Cardiac fibroblast (primary cell): ENCODE results near the gene LST1.

ENCODE experiments used
- DNase-seq, 2 donors: peaks; one replicate each; pipeline versions ENCODE4 v3.0.0 to v3.0.0-alpha.2; 2010; ENCODE audit warnings: low read depth in 2 of 2
- H3K4me3 ChIP-seq, 2 donors: replicated peaks in 1 of 2; 1 replicate in 1 of 2; 2 replicates in 1 of 2; pipeline ENCODE4 v1.5.1; 2011; ENCODE audit warnings: low read depth in 2 of 2, low read length in 2 of 2, mild to moderate bottlenecking in 2 of 2, moderate library complexity in 1 of 2
- CTCF ChIP-seq: IDR thresholded peaks from one replicate; pipeline ENCODE4 v1.5.1; 2011; ENCODE audit warnings: low read depth, mild to moderate bottlenecking, low read length, inconsistent platforms

LST1 gene

GRCh38 chr6:31544676-31545075 lies 41.4 kb upstream of the LST1 start:
- no peak for DNase-seq
- no peak for TF ChIP-seq CTCF
- no peak overlapping the region for H3K4me3 ChIP-seq

GRCh38 chr6:31545291-31545690 lies 40.8 kb upstream of the LST1 start:
- no peak for DNase-seq
- no peak overlapping the region for H3K4me3 ChIP-seq
- TF ChIP-seq CTCF, result no peak

GRCh38 chr6:31546339-31546957 lies 39.6 kb upstream of the LST1 start, which contains the start of gene ATP6V1G2:
Gene ATP6V1G2, minus strand, starts transcription at chr6:31546608. Its CDS starts 49 bp downstream, at chr6:31546559.
- peak; percentile 94 to 95 for DNase-seq
- peak within 1 kb of the TSS; percentile 42 to 54 for H3K4me3 ChIP-seq
- peak; percentile 100 for TF ChIP-seq CTCF

GRCh38 chr6:31546958-31547726 lies 38.9 kb upstream of the LST1 start, which contains the start of gene NFKBIL1:
Gene NFKBIL1, plus strand, starts transcription at chr6:31547608. Its CDS starts 87 bp downstream, at chr6:31547695.
- TF ChIP-seq CTCF, result no peak
- H3K4me3 ChIP-seq, result peak within 1 kb of the TSS; percentile 42 to 54
- peak; percentile 99 for DNase-seq

GRCh38 chr6:31547727-31548543 lies 38.1 kb upstream of the LST1 start:
- TF ChIP-seq CTCF, result no peak
- no peak for DNase-seq
- H3K4me3 ChIP-seq, result peak overlapping the region; percentile 42 to 54

GRCh38 chr6:31548544-31548873 lies 37.6 kb upstream of the LST1 start:
- no peak for TF ChIP-seq CTCF
- H3K4me3 ChIP-seq, result peak overlapping the region in 1 of 2 donors; percentile 54

More at GRCh38 chr6:31548544-31548873, 37.6 kb upstream of the LST1 start:
- no peak for DNase-seq
